ENCODE measurements around the gene RNF213.

Gene RNF213

GRCh38 chr17:80236911-80237310, 23.7 kb upstream of the RNF213 start:
- no peak for DNase-seq (ENCODE audit: low read depth in 1 of 2, low spot score in 1 of 2)
- H3K4me3 ChIP-seq (replicated peaks; ENCODE audit: insufficient read depth, low read length) = no peak overlapping the region
- no peak for TF ChIP-seq CTCF (IDR thresholded peaks at IDR 0.05; ENCODE audit: insufficient read depth, low read length)
- TF ChIP-seq SPI1 (IDR thresholded peaks at IDR 0.05; ENCODE audit: borderline replicate concordance, low read depth) = no peak
- TF ChIP-seq REST (IDR thresholded peaks at IDR 0.05; ENCODE audit: insufficient replicate concordance, low read depth) = no peak
- no peak for TF ChIP-seq GABPA (IDR thresholded peaks at IDR 0.05; ENCODE audit: low read depth)
- no peak for TF ChIP-seq POLR2AphosphoS5 (IDR thresholded peaks at IDR 0.05; ENCODE audit: low read depth)
- no peaks in the 10 kb centered on the region for H3K27me3 ChIP-seq (ENCODE audit: insufficient read depth, poor library complexity, severe bottlenecking)
- no peak overlapping the region for H3K27ac ChIP-seq (replicated peaks)

GRCh38 chr17:80237386-80237785, 23.3 kb upstream of the RNF213 start:
- H3K27me3 ChIP-seq (ENCODE audit: insufficient read depth, poor library complexity, severe bottlenecking) = no peaks in the 10 kb centered on the region
- TF ChIP-seq GABPA (IDR thresholded peaks at IDR 0.05; ENCODE audit: low read depth) (no peak), POLR2AphosphoS5 (IDR thresholded peaks at IDR 0.05; ENCODE audit: low read depth) (no peak), SPI1 (IDR thresholded peaks at IDR 0.05; ENCODE audit: borderline replicate concordance, low read depth) (no peak), CTCF (IDR thresholded peaks at IDR 0.05; ENCODE audit: insufficient read depth, low read length) (no peak), REST (IDR thresholded peaks at IDR 0.05; ENCODE audit: insufficient replicate concordance, low read depth) (no peak)
- H3K27ac ChIP-seq (replicated peaks) = no peak overlapping the region
- H3K4me3 ChIP-seq (replicated peaks; ENCODE audit: insufficient read depth, low read length) = no peak overlapping the region
- no peak for DNase-seq (ENCODE audit: low read depth in 1 of 2, low spot score in 1 of 2)

GRCh38 chr17:80242505-80242904, 18.1 kb upstream of the RNF213 start:
- Histone ChIP-seq H3K27ac (replicated peaks) (no peak overlapping the region), H3K4me3 (replicated peaks; ENCODE audit: insufficient read depth, low read length) (no peak overlapping the region), H3K27me3 (ENCODE audit: insufficient read depth, poor library complexity, severe bottlenecking) (no peaks in the 10 kb centered on the region)
- TF ChIP-seq CTCF (IDR thresholded peaks at IDR 0.05; ENCODE audit: insufficient read depth, low read length) = no peak
- no peak for TF ChIP-seq GABPA (IDR thresholded peaks at IDR 0.05; ENCODE audit: low read depth)
- TF ChIP-seq POLR2AphosphoS5 (IDR thresholded peaks at IDR 0.05; ENCODE audit: low read depth) = no peak
- DNase-seq (ENCODE audit: low read depth in 1 of 2, low spot score in 1 of 2) = peak in 1 of 2 experiments; percentile 11
